SK-N-SH treated with all-trans-retinoic acid at 6 μM for 48 hours (cell line): ENCODE results near the gene ATG2B.

Source experiments
- ISL1 ChIP-seq: fragments of 250-450 bp; sonication (Bioruptor Pico); IDR thresholded peaks from 2 replicates; pipeline ENCODE4 v2.1.2; 2022; ENCODE audit warnings: mild to moderate bottlenecking, moderate library complexity
- ZFP30 ChIP-seq: fragments of 450-650 bp; formaldehyde crosslinking; IDR thresholded peaks from 2 replicates; pipeline ENCODE4 v1.5.0; 2022; ENCODE audit warnings: mild to moderate bottlenecking, moderate library complexity
- ZNF8 ChIP-seq: fragments of 450-650 bp; formaldehyde crosslinking; IDR thresholded peaks from 2 replicates; pipeline ENCODE4 v1.5.0; 2020; ENCODE audit warnings: mild to moderate bottlenecking, moderate library complexity

DNA sequence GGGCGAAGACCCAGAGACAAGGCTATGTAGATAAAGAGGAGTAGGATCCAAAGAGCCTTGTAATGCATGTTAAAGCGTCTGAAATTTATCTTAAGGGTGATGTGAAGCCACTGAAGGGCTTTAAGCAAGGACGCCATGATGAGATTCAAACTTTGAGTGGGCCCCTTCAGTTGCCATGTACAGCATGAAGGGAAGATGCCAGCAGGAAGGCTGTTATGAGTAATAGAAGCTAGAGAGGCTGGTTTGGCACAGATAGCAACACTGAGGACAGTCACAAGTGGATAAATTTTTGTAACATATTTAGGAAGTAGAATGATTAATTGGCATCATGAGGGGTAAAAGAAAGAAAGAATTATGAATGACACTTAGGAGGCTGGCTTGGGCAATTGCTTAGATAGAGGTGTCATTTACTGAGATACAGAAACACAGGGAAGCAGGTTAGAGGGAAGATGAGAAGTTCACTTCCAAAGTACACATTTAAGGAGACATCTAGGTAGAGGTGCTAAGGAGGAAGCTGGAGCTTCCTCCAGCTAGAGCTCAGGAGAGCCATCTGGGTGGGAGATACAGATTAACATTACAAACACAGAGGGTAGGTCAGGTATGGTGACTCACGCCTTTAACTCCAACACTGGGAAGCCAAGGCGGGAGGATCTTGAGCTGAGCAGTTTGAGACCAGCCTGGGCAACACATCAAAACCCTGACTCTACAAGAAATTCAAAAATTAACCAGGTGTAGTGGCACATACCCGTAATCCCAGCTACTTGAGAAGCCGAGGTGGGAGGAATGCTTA, 13.7 kb downstream of the ATG2B start:
- TF ChIP-seq ISL1 (CRISPR knock-in tag): no peak
- no peak for TF ChIP-seq ZFP30 (CRISPR knock-in tag)
- no peak for TF ChIP-seq ZNF8 (CRISPR knock-in tag)
